Kidney glomerular epithelial cell (primary cell): ENCODE results near the gene SELENOM.
A peak's percentile ranks its signal among the peaks of the same experiment; 100 is the strongest.
"Not testable (repeated sequence)": the region's sequence is repeated elsewhere in the genome, so short reads cannot be mapped to it uniquely, and the experiment has no call there.

Experiments used
- DNase-seq: peaks from one replicate; lab custom pipeline; 2025; lab: John Stamatoyannopoulos, UW

Gene SELENOM

DNA sequence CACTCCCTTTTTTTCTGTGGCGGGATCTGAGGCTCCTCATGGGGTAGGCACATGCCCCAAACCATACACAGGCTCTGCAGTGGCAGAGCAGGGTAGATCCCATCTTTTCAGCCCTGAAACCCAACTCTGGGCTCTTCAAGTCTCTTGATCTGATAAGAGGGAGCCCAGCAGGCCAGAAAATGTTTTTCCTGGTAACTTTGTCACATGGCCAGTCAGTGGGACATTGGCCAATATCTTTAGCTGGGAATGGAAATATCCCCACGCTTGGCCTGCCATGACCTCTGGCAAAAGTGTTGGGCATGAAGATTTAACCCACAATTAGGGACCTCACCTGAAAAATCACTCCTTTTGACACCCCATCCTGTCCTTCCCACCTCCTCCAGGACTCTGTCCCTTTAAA, 23.5 kb upstream of the SELENOM start:
- DNase-seq = no peak

DNA sequence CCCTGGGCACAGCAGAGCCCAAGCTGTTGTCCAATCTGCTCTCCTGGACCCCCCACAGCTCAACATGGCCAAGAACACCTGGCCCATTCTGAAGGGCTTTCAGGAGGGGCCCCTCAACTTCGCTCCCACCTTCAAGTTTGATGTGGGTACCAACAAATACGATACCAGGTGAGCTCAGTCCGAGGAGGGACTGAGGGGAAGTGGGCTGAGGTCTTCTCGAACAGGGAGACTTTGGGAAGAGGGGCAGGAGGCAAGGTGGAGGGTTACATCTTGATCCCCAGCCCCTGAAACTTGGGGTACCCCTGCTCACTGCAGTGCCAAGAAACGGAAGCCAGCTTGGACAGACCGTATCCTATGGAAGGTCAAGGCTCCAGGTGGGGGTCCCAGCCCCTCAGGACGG, 20.8 kb upstream of the SELENOM start:
- no peak for DNase-seq

- DNase-seq = no peak
Measured at GRCh38 chr22:31127181-31127772, 19.9 kb upstream of the SELENOM start.

DNA sequence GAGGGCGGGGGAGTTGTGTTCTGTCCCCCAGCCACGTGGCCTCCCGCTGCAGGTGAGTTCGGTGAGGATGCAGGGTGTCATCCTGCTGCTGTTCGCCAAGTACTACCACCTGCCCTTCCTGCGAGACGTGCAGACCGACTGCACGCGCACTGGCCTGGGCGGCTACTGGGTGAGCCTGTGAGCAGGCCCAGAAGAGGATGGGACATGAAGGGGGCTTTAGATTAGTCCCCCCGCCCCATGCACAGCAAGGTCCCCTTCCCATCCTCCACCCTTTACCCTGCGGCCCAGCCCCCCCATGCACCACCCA, 19.5 kb upstream of the SELENOM start:
- no peak for DNase-seq

- DNase-seq = no peak
Measured at GRCh38 chr22:31126128-31126868, 18.9 kb upstream of the SELENOM start.

DNA sequence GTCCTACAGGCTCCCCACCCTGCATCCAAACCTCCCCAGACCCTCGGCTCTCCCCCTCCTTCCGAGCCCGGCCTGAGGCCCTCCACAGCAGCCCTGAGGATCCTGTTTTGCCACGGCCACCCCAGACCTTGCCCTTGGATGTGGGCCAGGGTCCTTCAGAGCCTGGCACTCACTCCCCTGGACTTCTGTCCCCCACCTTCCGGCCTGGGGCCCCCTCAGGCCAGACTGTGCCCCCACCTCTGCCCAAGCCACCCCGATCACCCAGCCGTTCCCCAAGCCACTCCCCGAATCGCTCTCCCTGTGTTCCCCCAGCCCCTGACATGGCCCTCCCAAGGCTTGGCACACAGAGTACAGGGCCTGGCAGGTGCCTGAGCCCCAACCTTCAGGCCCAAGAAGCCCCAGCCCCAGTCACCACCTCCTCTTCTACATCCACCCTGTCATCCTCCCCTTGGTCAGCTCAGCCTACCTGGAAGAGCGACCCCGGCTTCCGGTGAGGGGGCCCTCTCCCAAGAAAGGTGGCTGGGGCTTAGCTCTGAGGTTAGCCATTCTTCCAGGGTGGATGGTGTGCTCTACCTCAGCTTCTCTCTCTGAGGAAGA, 18.3 kb upstream of the SELENOM start:
- DNase-seq = no peak

GRCh38 chr22:31124811-31125465, 17.6 kb upstream of the SELENOM start:
- no peak for DNase-seq

DNA sequence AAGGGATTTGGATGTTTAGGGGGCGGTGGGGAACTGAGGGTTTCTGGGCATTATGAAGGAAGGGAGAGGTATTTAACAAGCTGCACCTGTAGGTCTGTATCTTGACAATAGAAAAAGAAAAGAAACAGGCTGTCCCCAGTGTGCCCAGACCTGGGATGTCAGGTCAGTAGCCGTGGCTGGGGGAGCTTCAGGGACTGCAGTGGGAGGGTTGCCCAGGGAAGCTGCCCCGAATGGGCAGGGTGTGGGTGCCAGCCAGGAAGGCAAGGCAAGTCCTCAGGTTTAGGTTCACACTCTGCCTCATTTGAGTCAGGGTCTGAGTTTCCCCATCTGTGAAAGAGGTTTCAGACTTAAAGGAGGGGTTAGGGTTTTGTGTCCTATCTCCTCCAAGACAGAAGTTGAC, 16.9 kb upstream of the SELENOM start:
- no peak for DNase-seq

DNA sequence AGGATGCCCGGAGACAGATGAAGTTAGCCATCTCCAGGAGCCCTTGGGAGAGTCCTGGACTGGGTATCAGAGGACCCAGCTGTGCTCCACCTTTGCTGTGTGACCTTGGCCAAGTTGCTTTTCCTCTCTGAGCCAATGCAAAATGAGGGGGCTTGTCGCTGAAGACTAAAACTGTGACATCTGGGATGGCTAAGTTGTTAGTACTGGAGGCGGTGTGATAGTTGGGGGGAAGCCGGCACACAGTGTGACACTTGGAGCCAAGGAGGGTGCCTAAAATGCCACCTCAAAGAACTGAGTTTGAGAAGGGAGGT, 15.9 kb upstream of the SELENOM start:
- DNase-seq = no peak

DNA sequence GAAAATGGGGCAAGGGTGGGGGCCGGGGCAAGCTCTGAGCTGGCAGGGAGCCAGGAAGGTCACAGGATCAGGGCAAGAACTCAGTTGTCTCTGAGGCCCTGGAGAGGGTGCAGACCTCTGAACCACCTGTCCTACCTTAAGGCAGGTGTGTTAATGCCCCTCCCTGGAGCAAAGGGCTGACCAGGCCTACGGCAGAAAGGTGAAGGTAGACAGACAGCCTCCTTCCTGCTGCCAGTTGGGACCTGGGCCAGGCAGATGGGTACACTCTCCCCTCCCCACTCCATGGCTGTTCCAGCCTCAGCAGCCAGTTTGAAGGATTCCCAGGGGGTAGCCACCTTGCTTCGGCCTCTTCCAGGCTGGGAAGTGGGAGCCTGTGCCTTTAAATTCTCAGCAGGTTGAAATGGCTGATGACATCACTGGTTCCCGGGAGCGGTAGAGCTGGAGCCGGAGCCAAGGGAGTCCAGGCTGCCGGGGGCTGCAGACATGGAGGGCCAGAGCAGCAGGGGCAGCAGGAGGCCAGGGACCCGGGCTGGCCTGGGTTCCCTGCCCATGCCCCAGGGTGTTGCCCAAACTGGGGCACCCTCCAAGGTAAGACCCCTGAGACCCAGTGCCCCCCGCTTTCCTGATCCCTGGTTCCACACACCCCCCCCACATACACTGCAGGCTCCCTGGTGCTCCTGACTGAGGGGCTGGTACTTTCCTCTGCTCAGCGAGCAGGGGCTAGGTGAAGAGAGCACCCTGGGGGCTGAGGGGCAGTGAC, 15.3 kb upstream of the SELENOM start, which contains the start of gene INPP5J:
TSS of gene INPP5J (plus strand) at position 435 of the 760 bp plus-strand sequence. CDS start at position 484, 49 bp downstream.
- DNase-seq = peak; percentile 55

- DNase-seq = no peak
Measured at GRCh38 chr22:31122196-31122531, 14.8 kb upstream of the SELENOM start.

- no peak for DNase-seq
Measured at GRCh38 chr22:31121403-31121802, 14.0 kb upstream of the SELENOM start.

- DNase-seq = no peak
Measured at GRCh38 chr22:31120642-31121041, 13.3 kb upstream of the SELENOM start.

DNA sequence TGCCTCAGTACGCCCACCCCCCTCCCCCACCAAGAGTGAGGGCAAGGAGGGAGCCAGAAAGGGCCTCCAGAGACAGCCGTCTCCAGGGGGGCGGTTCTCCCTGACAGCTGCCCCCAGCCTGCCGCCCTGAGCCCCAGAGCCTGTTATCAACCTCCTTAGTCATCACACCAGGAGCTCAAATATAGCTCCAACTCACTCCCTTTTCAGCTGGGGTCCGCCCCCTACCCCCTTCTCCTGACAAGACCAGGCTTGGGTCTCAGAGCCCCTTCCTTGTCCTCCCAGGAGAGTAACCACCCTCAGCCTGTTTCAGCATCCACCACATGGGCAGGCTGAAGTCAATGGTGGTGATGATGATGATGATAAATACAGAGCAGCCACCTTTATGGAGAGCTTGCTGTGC, 12.9 kb upstream of the SELENOM start:
- no peak for DNase-seq

DNA sequence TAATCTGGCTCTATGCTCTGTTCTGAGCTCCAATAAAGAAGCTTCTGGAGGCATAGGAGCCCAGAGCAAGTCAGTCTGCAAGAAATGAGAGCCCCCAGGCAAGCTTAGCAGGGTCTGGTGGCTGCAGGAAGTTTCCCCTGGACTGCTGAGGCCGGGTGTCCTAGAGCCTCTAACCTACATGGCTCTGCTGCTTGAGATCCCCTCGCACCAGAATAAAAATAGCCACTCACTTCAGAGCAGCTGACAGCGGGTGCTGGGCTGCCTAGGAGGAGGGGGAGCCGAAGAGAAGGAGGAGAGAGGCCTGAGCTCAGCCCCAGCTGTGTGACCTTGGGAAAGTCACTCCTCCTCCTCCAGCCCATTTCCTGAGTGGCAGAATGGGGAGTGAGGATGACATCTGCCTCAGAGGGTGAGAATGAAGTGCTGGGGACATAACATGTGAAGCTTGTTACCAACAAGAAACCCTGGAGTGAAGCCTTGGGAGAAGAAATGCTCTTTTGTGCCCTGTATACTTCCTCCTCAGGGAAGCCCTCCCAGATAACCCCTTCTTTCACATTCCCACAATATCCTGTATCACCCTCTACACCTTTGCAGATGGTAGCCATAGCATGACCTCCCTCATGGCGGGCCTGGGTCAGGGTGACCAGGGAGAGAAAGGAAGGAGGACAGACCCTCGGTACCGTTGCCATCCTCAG, 11.8 kb upstream of the SELENOM start:
- no peak for DNase-seq

DNA sequence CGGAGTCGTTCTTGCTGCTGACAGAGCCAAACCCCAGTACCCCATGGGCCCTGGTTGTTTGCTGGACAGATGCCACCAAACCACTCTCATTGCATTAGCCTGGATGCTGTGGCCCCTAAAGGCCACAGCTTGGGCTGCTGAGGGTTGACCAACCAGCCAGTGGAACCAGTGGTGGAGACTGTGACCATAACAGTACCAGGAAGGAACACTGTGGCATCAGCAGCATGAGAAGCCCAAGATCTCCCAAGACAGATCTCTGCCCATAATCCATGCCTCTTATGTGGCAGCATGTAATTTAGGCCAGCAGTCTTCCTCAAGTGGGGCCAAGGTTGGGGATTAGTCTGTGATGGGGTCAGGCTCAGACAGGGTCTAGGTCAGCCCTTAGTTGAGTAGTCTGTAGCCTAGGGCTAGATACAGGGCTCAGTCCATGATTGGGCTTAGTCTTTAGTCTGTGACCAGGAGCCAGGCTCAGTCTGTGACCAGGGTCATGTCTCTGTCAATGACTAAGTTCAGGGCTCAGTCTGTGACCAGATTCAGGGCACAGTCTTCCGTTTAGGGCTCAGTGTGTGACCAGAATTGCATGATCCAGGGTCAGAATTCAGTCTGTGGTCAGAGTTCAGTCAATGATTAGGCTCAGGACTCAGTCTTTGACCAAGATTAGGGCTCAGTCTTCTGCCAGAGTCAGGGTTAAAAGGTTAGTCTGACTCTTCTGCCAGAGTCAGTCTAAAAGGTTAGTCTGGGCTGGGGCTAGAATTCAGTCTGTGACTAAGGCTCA, 10.9 kb upstream of the SELENOM start:
- DNase-seq = no peak

GRCh38 chr22:31112547-31113091, 5.3 kb upstream of the SELENOM start:
- DNase-seq = not testable (repeated sequence)

DNA sequence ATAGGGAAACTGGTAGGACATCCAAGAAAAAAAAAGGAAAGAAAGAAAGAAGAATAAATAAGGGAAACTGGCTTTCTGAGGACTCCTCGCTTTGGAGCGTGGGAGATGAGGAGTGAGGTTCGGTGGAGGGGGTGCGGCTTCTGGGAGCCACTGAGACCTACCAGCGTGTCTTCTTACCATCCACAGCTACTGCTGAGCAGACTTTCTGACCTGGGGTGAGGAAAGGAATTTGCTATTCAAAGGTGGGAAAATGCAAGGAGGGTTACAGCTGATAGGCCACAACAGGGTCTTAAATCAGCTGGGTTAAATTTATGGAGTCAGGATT, 488 bp upstream of the SELENOM start:
- no peak for DNase-seq

DNA sequence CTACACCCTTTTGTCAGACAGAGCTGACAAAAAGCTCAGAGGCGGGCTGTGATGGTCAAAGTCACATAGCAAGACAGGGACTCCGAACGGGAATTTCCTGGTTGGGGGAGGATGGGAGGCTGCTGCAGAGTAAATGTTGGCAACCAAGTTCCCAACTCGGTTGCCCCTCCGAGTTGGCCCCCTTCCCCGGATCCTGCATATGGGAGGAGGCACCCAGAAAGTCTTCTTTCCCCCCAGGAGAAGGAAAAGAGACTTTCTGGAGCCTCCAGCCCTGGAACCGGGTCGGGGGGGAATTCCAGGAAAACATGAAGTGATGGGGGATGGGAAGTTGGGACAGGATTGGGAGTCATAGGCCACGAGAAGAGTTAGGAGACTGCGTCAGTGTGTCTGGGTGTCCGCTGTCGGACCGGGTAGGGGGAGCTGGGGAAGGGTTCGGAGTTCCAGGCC, 614 bp downstream of the SELENOM start:
- DNase-seq = no peak

- no peak for DNase-seq
Measured at GRCh38 chr22:31106001-31106571, 1.3 kb downstream of the SELENOM start.
